GM12872 (cell line): ENCODE data around the gene WFDC10B.
A peak's percentile ranks its signal among the peaks of the same experiment; 100 is the strongest.

Experiments used
- CTCF ChIP-seq: IDR thresholded peaks from 3 replicates; pipeline ENCODE4 v1.5.1; 2011; ENCODE audit warnings: low read depth, mild to moderate bottlenecking, low read length, moderate library complexity; ENCODE audit not compliant: insufficient read depth

The WFDC10B gene

GRCh38 chr20:45685896-45686295, 18.9 kb downstream of the WFDC10B start:
- peak; percentile 11; the same call in 1 of the 3 replicates for TF ChIP-seq CTCF

GRCh38 chr20:45679650-45680049, 25.2 kb downstream of the WFDC10B start:
- TF ChIP-seq CTCF: no peak

GRCh38 chr20:45672765-45673164, 32.1 kb downstream of the WFDC10B start:
- TF ChIP-seq CTCF: no peak

GRCh38 chr20:45670139-45670538, 34.7 kb downstream of the WFDC10B start, which contains the start of gene WFDC11:
Gene WFDC11 (minus strand): TSS chr20:45670239. CDS start chr20:45650600, 19,639 bp downstream.
- no peak for TF ChIP-seq CTCF

GRCh38 chr20:45649312-45649863, 55.4 kb downstream of the WFDC10B start:
- no peak for TF ChIP-seq CTCF

- TF ChIP-seq CTCF: no peak
These were observed 57.3 kb downstream of the WFDC10B start for GRCh38 chr20:45647441-45648050.

GRCh38 chr20:45646875-45647274, 57.9 kb downstream of the WFDC10B start:
- no peak for TF ChIP-seq CTCF
